Duodenal mucosa (tissue), 2 donors: ENCODE measurements around the gene RETN.
A peak's percentile ranks its signal among the peaks of the same experiment; 100 is the strongest.

Experiments used
- H3K27ac ChIP-seq: one replicate; pipeline ENCODE4 v1.7.0; 2013; ENCODE audit warnings: low read depth, low read length
- H3K27me3 ChIP-seq, 2 donors: one replicate each; pipeline ENCODE4 v1.7.0; 2013; ENCODE audit warnings: low read length in 2 of 2, control low read depth in 1 of 2; ENCODE audit not compliant: insufficient read depth in 2 of 2, control insufficient read depth in 1 of 2
- H3K36me3 ChIP-seq, 2 donors: one replicate each; pipeline ENCODE4 v1.7.0; 2013; ENCODE audit warnings: low read length in 2 of 2, control low read depth in 1 of 2; ENCODE audit not compliant: insufficient read depth in 2 of 2, control insufficient read depth in 1 of 2
- H3K4me1 ChIP-seq, 2 donors: one replicate each; pipeline ENCODE4 v1.7.0; 2013; ENCODE audit warnings: low read length in 2 of 2, control low read depth in 1 of 2; ENCODE audit not compliant: insufficient read depth in 2 of 2, control insufficient read depth in 1 of 2
- H3K4me3 ChIP-seq, 2 donors: one replicate each; pipeline ENCODE4 v1.7.0; 2013; ENCODE audit warnings: low read length in 2 of 2, low read depth in 1 of 2
- H3K9ac ChIP-seq, 2 donors: one replicate each; pipeline ENCODE4 v1.7.0; 2013; ENCODE audit warnings: low read length in 2 of 2, low read depth in 1 of 2
- H3K9me3 ChIP-seq, 2 donors: one replicate each; pipeline ENCODE4 v1.7.0; 2013; ENCODE audit warnings: low read length in 2 of 2, control low read depth in 1 of 2; ENCODE audit not compliant: control insufficient read depth in 1 of 2

The RETN gene

GRCh38 chr19:7644550-7644877 is 24.3 kb upstream of the RETN start:
- peaks cover 0 to 9% of the 10 kb centered on the region in 2 donors for H3K4me1 ChIP-seq
- no peak overlapping the region for H3K9ac ChIP-seq
- H3K36me3 ChIP-seq, result peaks cover 0 to 38% of the 10 kb centered on the region in 2 donors
- no peak overlapping the region for H3K27ac ChIP-seq
- peaks cover 0 to 2% of the 10 kb centered on the region in 2 donors for H3K9me3 ChIP-seq
- H3K4me3 ChIP-seq, result no peak overlapping the region
- H3K27me3 ChIP-seq, result peaks cover 0 to 7% of the 10 kb centered on the region in 2 donors

- Histone ChIP-seq H3K27me3 (peaks cover 0 to 3% of the 10 kb centered on the region in 2 donors), H3K4me3 (no peak overlapping the region), H3K9ac (no peak overlapping the region), H3K4me1 (peaks cover 0 to 3% of the 10 kb centered on the region in 2 donors), H3K36me3 (peaks cover 0 to 32% of the 10 kb centered on the region in 2 donors), H3K9me3 (no peaks in the 10 kb centered on the region), H3K27ac (no peak overlapping the region)
Measured at GRCh38 chr19:7645163-7645562, 23.7 kb upstream of the RETN start.

DNA sequence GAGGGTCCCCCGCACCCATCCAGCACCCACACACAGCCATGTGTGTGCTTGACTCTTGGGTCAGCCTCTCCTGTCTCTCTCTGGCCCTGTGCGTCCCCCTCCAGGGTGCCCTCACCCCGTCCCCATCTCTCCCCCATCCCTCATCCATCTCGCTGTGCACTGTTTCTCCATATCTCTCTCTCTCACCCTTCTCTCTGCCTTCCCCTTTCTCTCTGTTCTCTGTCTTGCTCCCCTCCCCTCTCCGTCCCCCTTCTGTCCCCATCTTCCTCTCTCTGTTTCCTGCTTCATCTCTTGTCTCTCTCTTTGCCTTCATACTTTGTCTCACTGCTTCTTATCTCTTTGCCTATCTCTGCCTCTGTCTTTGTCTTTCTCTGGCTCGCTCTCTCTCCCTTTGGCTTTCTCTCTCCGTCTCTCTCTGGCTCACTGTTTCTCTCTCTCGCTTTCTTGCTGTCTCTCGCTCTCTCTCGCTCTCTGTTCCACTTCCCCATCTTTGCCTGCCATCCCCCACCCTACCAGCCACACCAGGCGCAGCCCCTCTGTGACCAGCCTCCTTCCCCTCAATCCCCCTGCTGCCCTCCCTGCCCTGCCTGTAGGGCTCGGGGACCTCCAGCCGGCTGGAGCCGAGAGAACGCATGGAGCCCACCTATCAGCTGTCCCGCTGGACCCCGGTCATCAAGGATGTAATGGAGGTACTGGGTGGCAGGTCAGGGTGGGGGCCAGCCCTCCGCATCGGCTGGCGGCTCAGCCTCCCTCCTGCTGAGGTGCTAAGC is 23.0 kb upstream of the RETN start:
- Histone ChIP-seq H3K9ac (no peak overlapping the region), H3K27me3 (no peaks in the 10 kb centered on the region), H3K4me1 (no peaks in the 10 kb centered on the region), H3K27ac (no peak overlapping the region), H3K36me3 (peaks cover 0 to 28% of the 10 kb centered on the region in 2 donors), H3K9me3 (no peaks in the 10 kb centered on the region), H3K4me3 (no peak overlapping the region)

GRCh38 chr19:7646426-7646700 is 22.5 kb upstream of the RETN start:
- H3K9me3 ChIP-seq, result no peaks in the 10 kb centered on the region
- no peak overlapping the region for H3K4me3 ChIP-seq
- H3K27ac ChIP-seq, result no peak overlapping the region
- peaks cover 0 to 28% of the 10 kb centered on the region in 2 donors for H3K36me3 ChIP-seq
- H3K9ac ChIP-seq, result no peak overlapping the region
- H3K27me3 ChIP-seq, result no peaks in the 10 kb centered on the region
- H3K4me1 ChIP-seq, result no peaks in the 10 kb centered on the region

GRCh38 chr19:7647156-7647555 is 21.7 kb upstream of the RETN start:
- no peak overlapping the region for H3K27ac ChIP-seq
- H3K36me3 ChIP-seq, result peaks cover 0 to 25% of the 10 kb centered on the region in 2 donors
- no peak overlapping the region for H3K4me3 ChIP-seq

GRCh38 chr19:7648265-7649014 is 20.4 kb upstream of the RETN start:
- H3K36me3 ChIP-seq, result peaks cover 0 to 16% of the 10 kb centered on the region in 2 donors
- peaks cover 3 to 4% of the 10 kb centered on the region in 2 donors for H3K4me1 ChIP-seq
- H3K9ac ChIP-seq, result no peak overlapping the region
- no peak overlapping the region for H3K27ac ChIP-seq
- H3K4me3 ChIP-seq, result no peak overlapping the region
- H3K9me3 ChIP-seq, result no peaks in the 10 kb centered on the region
- no peaks in the 10 kb centered on the region for H3K27me3 ChIP-seq

More at GRCh38 chr19:7647156-7647555, 21.7 kb upstream of the RETN start:
- Histone ChIP-seq H3K4me1 (peaks cover under 1 to 1% of the 10 kb centered on the region in 2 donors), H3K27me3 (no peaks in the 10 kb centered on the region), H3K9ac (no peak overlapping the region), H3K9me3 (no peaks in the 10 kb centered on the region)

- Histone ChIP-seq H3K4me1 (peaks cover 3 to 4% of the 10 kb centered on the region in 2 donors), H3K9me3 (no peaks in the 10 kb centered on the region), H3K4me3 (no peak overlapping the region), H3K27ac (no peak overlapping the region), H3K27me3 (no peaks in the 10 kb centered on the region), H3K9ac (no peak overlapping the region), H3K36me3 (peaks cover 0 to 8% of the 10 kb centered on the region in 2 donors)
Measured at GRCh38 chr19:7650148-7650547, 18.7 kb upstream of the RETN start.

GRCh38 chr19:7652061-7652641 is 16.7 kb upstream of the RETN start:
- Histone ChIP-seq H3K9ac (peak overlapping the region; percentile 33 to 51), H3K9me3 (no peaks in the 10 kb centered on the region), H3K4me3 (peak overlapping the region; percentile 35 to 63), H3K36me3 (peaks cover 0 to 3% of the 10 kb centered on the region in 2 donors), H3K27ac (peak overlapping the region; percentile 10), H3K4me1 (peaks cover 3 to 4% of the 10 kb centered on the region in 2 donors), H3K27me3 (no peaks in the 10 kb centered on the region)

DNA sequence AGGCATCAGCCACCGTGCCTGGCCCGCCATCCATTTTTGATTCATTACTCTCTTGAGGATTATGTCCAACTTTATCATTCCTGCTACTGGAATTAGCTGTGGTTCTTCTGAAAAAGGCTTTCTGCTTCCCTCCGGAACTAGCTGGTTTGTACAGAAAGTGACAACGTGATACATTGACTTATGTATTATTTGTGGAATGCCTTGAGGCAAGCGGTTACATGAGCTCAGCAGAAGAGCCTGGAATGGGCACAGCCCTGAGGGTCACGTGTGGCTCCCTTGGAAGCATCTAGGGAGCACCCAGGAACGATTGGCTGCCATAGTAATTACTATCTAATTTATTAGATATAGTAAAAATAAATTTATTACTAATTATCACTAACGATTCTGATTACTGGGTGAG is 14.4 kb upstream of the RETN start:
- no peaks in the 10 kb centered on the region for H3K36me3 ChIP-seq
- H3K27ac ChIP-seq, result no peak overlapping the region
- H3K27me3 ChIP-seq, result no peaks in the 10 kb centered on the region
- H3K4me3 ChIP-seq, result no peak overlapping the region
- H3K9me3 ChIP-seq, result no peaks in the 10 kb centered on the region
- no peak overlapping the region for H3K9ac ChIP-seq
- H3K4me1 ChIP-seq, result peaks cover 3 to 4% of the 10 kb centered on the region in 2 donors

- Histone ChIP-seq H3K27me3 (no peaks in the 10 kb centered on the region), H3K4me1 (peaks cover 3 to 4% of the 10 kb centered on the region in 2 donors), H3K9me3 (no peaks in the 10 kb centered on the region), H3K27ac (no peak overlapping the region), H3K36me3 (no peaks in the 10 kb centered on the region), H3K9ac (no peak overlapping the region), H3K4me3 (no peak overlapping the region)
Measured at GRCh38 chr19:7655581-7655980, 13.3 kb upstream of the RETN start.
